HepG2 (cell line): ENCODE results near the gene TF. TPM values are rescaled to one million over a fixed set of nuclear protein-coding genes. Genes with fewer than 3 reads are reported as not detected.

Source experiments
- ATAC-seq: fragments of 200-7000 bp; cut with Tn5 transposase; 3 replicates; pipeline ENCODE4 v1.9.1; 2020; ENCODE audit warnings: mild to moderate bottlenecking, moderate library complexity
- BruUV-seq: library from RNA; stranded (reverse); fragments of 400-500 nt; replicated peaks from 2 replicates; lab custom pipeline; 2021; lab: Mats Ljungman, UMichigan
- CTCF ChIA-PET: fragments of 300-600 bp; formaldehyde crosslinking; extraction: SDS; loops from one replicate; lab custom pipeline; 2021; ENCODE audit warnings: low total read pairs, inconsistent platforms, low intra/inter-chr PET ratio; lab: Yijun Ruan, JAX
- POLR2A ChIA-PET: fragments of 350-600 bp; sonication (Branson Sonifier 250); formaldehyde crosslinking; loops from one replicate; lab custom pipeline; 2020; ENCODE audit warnings: antibody characterized with exemption, inconsistent platforms; lab: Yijun Ruan, JAX
- DNase-seq: peaks from one replicate; pipeline ENCODE4 v3.0.0-alpha.2; 2015; ENCODE audit warnings: low spot score
- FAIRE-seq: peaks from 3 replicates; lab custom pipeline; 2011; peaks lifted over from hg19 to GRCh38; lab: Jason Lieb, UNC
- H2AFZ ChIP-seq: one replicate; pipeline ENCODE4 v1.6.1; 2011; ENCODE audit warnings: low read length, inconsistent platforms
- H3K27ac ChIP-seq: fragments of 300-600 bp; 3 replicates; pipeline ENCODE4 v1.8.0; 2011; ENCODE audit warnings: mixed run types, mild to moderate bottlenecking, mixed read lengths, low read length, inconsistent platforms; ENCODE audit not compliant: insufficient read depth; ENCODE audit errors: extremely low read length
- H3K27me3 ChIP-seq, 2 experiments: fragments of 200-600 bp in 1 of 2; 2 replicates in 1 of 2; 3 replicates in 1 of 2; pipeline versions ENCODE4 v1.6.0 to v1.8.0; 2011; ENCODE audit warnings: low read length in 2 of 2, mild to moderate bottlenecking in 2 of 2, moderate library complexity in 2 of 2, inconsistent platforms in 1 of 2; ENCODE audit not compliant: insufficient read depth in 2 of 2, control insufficient read depth in 1 of 2
- H3K36me3 ChIP-seq, 2 experiments: fragments of 200-600 bp in 1 of 2; replicated peaks in 1 of 2; 2 replicates in 1 of 2; 3 replicates in 1 of 2; pipeline versions ENCODE4 v1.5.1 to v1.8.0; 2011; ENCODE audit warnings: low read length in 2 of 2, inconsistent platforms in 1 of 2; ENCODE audit not compliant: insufficient read depth in 2 of 2, control insufficient read depth in 1 of 2
- H3K4me1 ChIP-seq: 2 replicates; pipeline ENCODE4 v1.5.1; 2012; ENCODE audit warnings: low read length, inconsistent platforms; ENCODE audit not compliant: insufficient read depth
- H3K4me2 ChIP-seq: 2 replicates; pipeline ENCODE4 v1.6.0; 2011; ENCODE audit warnings: low read depth, low read length, inconsistent platforms
- H3K4me3 ChIP-seq, 3 experiments: fragments of 200-600 bp in 1 of 3; sonication (generic), shearing (Covaris generic) in 1 of 3; replicated peaks in 1 of 3; 2 replicates each; pipeline ENCODE4 v1.5.1; 2011 to 2016; ENCODE audit warnings: low read length in 3 of 3, inconsistent platforms in 2 of 3, low read depth in 2 of 3, mild to moderate bottlenecking in 2 of 3, control low read depth in 1 of 3, mixed read lengths in 1 of 3; ENCODE audit not compliant: insufficient read depth in 1 of 3
- H3K79me2 ChIP-seq: one replicate; pipeline ENCODE4 v1.6.1; 2011; ENCODE audit warnings: low read length, inconsistent platforms; ENCODE audit not compliant: insufficient read depth
- H3K9ac ChIP-seq: 2 replicates; pipeline ENCODE4 v1.6.0; 2011; ENCODE audit warnings: mild to moderate bottlenecking, low read depth, low read length, inconsistent platforms; ENCODE audit not compliant: insufficient read depth
- H3K9me3 ChIP-seq: 2 replicates; pipeline ENCODE4 v1.5.1; 2012; ENCODE audit warnings: mild to moderate bottlenecking, low read length
- H4K20me1 ChIP-seq: 2 replicates; pipeline ENCODE4 v1.6.0; 2011; ENCODE audit warnings: inconsistent platforms, mild to moderate bottlenecking, low read length, moderate library complexity; ENCODE audit not compliant: insufficient read depth
- CHD2 ChIP-seq: IDR thresholded peaks from 2 replicates; pipeline ENCODE4 v1.6.1; 2011; ENCODE audit warnings: low read depth, low read length, improper control_type of control experiment
- KDM4B ChIP-seq: sonication (generic); formaldehyde crosslinking; IDR thresholded peaks from 2 replicates; pipeline ENCODE4 v1.4.0; 2020; ENCODE audit warnings: missing genetic modification reagents
- KDM5B ChIP-seq: sonication (generic); formaldehyde crosslinking; IDR thresholded peaks from 2 replicates; pipeline ENCODE4 v1.4.0; 2020; ENCODE audit warnings: missing genetic modification reagents, mild to moderate bottlenecking, borderline replicate concordance
- TCF7L2 ChIP-seq: IDR thresholded peaks from 2 replicates; pipeline ENCODE4 v1.6.1; 2011; ENCODE audit warnings: mild to moderate bottlenecking, low read depth, low read length, moderate library complexity
- ZBTB4 ChIP-seq: sonication (generic); formaldehyde crosslinking; IDR thresholded peaks from 2 replicates; pipeline ENCODE4 v1.4.0; 2020; ENCODE audit warnings: missing genetic modification reagents, mild to moderate bottlenecking, borderline replicate concordance
- ZNF121 ChIP-seq: sonication (generic); formaldehyde crosslinking; IDR thresholded peaks from 2 replicates; pipeline ENCODE4 v1.5.0; 2020; ENCODE audit warnings: mild to moderate bottlenecking, missing genetic modification reagents
- ZNF143 ChIP-seq: sonication (generic); formaldehyde crosslinking; IDR thresholded peaks from 2 replicates; pipeline ENCODE4 v1.4.0; 2020; ENCODE audit warnings: missing genetic modification reagents
- ZNF180 ChIP-seq: sonication (generic); formaldehyde crosslinking; IDR thresholded peaks from 2 replicates; pipeline ENCODE4 v1.4.0; 2020; ENCODE audit warnings: low read depth, missing genetic modification reagents, borderline replicate concordance
- ZNF296 ChIP-seq: sonication (generic); formaldehyde crosslinking; conservative IDR thresholded peaks from 2 replicates; pipeline ENCODE4 v1.5.0; 2020; ENCODE audit warnings: mild to moderate bottlenecking, missing genetic modification reagents
- WGBS: methylation state at CpG from one replicate; pipeline ENCODE4 v1.1.6; 2017; ENCODE audit warnings: low lambda C conversion rate; 5-methylcytosine and 5-hydroxymethylcytosine counted together
- in situ Hi-C: cut with HindIII; loops from 2 replicates; pipeline ENCODE4 v1.10.0; 2017; ENCODE audit warnings: low pct_unique_long_range_greater_than_20kb; ENCODE audit not compliant: extremely low pct_ligation_motif_present
- intact Hi-C: fragments of 100-400 bp; cut with micrococcal nuclease; formaldehyde crosslinking; loops from one replicate; pipeline ENCODE4 v1.10.0; 2022; ENCODE audit not compliant: unreplicated experiment
- polyA plus RNA-seq, 8 experiments: library from polyadenylated mRNA; depleted of rRNA in 3 of 8; stranded (reverse) in 7 of 8; unstranded in 1 of 8; fragments of >200 nt; fragmentation: Illumina TruSeq in 4 of 8; extraction: Trizol in 4 of 8; gene quantifications; 2 replicates each; pipeline versions ENCODE4 v1.2.1 to v1.2.3, GENCODE V29; 2011 to 2016; ENCODE audit warnings: low read depth in 4 of 8, missing spikeins in 1 of 8, mixed read lengths in 1 of 8; ENCODE audit not compliant: insufficient read depth in 1 of 8
- total RNA-seq, 5 experiments: library from RNA; depleted of rRNA; stranded (reverse); fragments of >200 nt; fragmentation: Illumina TruSeq; extraction: Trizol; gene quantifications; 2 replicates each; pipeline ENCODE4 v1.2.3, GENCODE V29; 2016; ENCODE audit warnings: low read depth in 1 of 5
- TF ChIP-seq, protein P1 (sequence below): sonication (generic); formaldehyde crosslinking; IDR thresholded peaks from 2 replicates; pipeline ENCODE4 v1.5.0; 2020; ENCODE audit warnings: mild to moderate bottlenecking, missing genetic modification reagents

TF gene
- total and polyA plus RNA-seq, 2 of the 13 experiments (the other 11 are each of a cell fraction or from before 2014, with no cell fraction given) = 10,074 to 11,821 TPM

- H3K27ac ChIP-seq = no peak overlapping the region
- H3K9ac ChIP-seq = no peak overlapping the region
- 100% methylated on average over 1 of the region's 1 CpG for WGBS
- ATAC-seq (no peak), DNase-seq (no peak), FAIRE-seq (no peak)
- in situ Hi-C loops = no loop called here
- 0 out of 2 replicates have a peak, but pooled peaks cover 2% of the 10 kb centered on the region for H4K20me1 ChIP-seq
- no peak overlapping the region for H3K4me3 ChIP-seq
- H3K4me2 ChIP-seq = no peak overlapping the region
- H3K36me3 ChIP-seq = peaks cover 11 to 63% of the 10 kb centered on the region in 2 experiments
- H3K9me3 ChIP-seq = no peaks in the 10 kb centered on the region
- peaks cover 3% of the 10 kb centered on the region for H3K4me1 ChIP-seq
- ChIA-PET CTCF (no interaction called here), POLR2A (no interaction called here)
- no peak for TF ChIP-seq KDM5B
- TF ChIP-seq CHD2 = no peak
- TF ChIP-seq TCF7L2 = no peak
- TF ChIP-seq, protein P1, sequence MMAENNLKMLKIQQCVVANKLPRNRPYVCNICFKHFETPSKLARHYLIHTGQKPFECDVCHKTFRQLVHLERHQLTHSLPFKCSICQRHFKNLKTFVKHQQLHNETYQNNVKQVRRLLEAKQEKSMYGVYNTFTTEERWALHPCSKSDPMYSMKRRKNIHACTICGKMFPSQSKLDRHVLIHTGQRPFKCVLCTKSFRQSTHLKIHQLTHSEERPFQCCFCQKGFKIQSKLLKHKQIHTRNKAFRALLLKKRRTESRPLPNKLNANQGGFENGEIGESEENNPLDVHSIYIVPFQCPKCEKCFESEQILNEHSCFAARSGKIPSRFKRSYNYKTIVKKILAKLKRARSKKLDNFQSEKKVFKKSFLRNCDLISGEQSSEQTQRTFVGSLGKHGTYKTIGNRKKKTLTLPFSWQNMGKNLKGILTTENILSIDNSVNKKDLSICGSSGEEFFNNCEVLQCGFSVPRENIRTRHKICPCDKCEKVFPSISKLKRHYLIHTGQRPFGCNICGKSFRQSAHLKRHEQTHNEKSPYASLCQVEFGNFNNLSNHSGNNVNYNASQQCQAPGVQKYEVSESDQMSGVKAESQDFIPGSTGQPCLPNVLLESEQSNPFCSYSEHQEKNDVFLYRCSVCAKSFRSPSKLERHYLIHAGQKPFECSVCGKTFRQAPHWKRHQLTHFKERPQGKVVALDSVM (CRISPR knock-in tag) = no peak
- no peak for TF ChIP-seq ZNF296 (CRISPR knock-in tag)
- no peak for TF ChIP-seq KDM4B (CRISPR knock-in tag)
- peaks cover 6% of the 10 kb centered on the region for H3K79me2 ChIP-seq
- intact Hi-C loops = no loop called here
- no TSS peak for BruUV-seq
- H3K27me3 ChIP-seq = no peaks in the 10 kb centered on the region
- H2AFZ ChIP-seq = no peak overlapping the region
Measured at GRCh38 chr3:133812872-133813271, 66.7 kb downstream of the TF start.

- Histone ChIP-seq H3K9ac (no peak overlapping the region), H3K4me2 (no peak overlapping the region), H2AFZ (no peak overlapping the region), H4K20me1 (0 out of 2 replicates have a peak, but pooled peaks cover 2% of the 10 kb centered on the region), H3K9me3 (no peaks in the 10 kb centered on the region), H3K36me3 (peaks cover 17 to 68% of the 10 kb centered on the region in 2 experiments), H3K79me2 (no peaks in the 10 kb centered on the region), H3K27ac (no peak overlapping the region), H3K4me1 (no peaks in the 10 kb centered on the region), H3K4me3 (no peak overlapping the region), H3K27me3 (no peaks in the 10 kb centered on the region)
- ATAC-seq = no peak
- ChIA-PET CTCF (no interaction called here), POLR2A (no interaction called here)
- intact Hi-C loops (no loop called here), in situ Hi-C loops (no loop called here)
- no peak for TF ChIP-seq ZNF143 (CRISPR knock-in tag)
- no peak for TF ChIP-seq ZBTB4
- TF ChIP-seq ZNF180 (CRISPR knock-in tag) = no peak
- TF ChIP-seq ZNF121 (CRISPR knock-in tag) = no peak
- no TSS peak for BruUV-seq
- FAIRE-seq = no peak
- DNase-seq = no peak
- WGBS = 96% methylated on average over 2 of the region's 2 CpGs
Measured at GRCh38 chr3:133815386-133815785, 69.2 kb downstream of the TF start.
